DOHH2 (cell line): ENCODE measurements around the gene ZNF169.

Experiments used
- H3F3A ChIP-seq: fragments of 200-600 bp; sonication (generic), shearing (Covaris generic); 2 replicates; pipeline ENCODE4 v1.6.0; 2016; ENCODE audit warnings: antibody characterized with exemption, mild to moderate bottlenecking; ENCODE audit not compliant: control insufficient read depth, insufficient read depth
- H3K27ac ChIP-seq: fragments of 200-600 bp; sonication (generic); 2 replicates; pipeline ENCODE4 v1.5.1; 2014; ENCODE audit warnings: low read depth, mild to moderate bottlenecking, low read length, moderate library complexity
- H3K27me3 ChIP-seq: fragments of 200-600 bp; sonication (generic); 2 replicates; pipeline ENCODE4 v1.6.1; 2014; ENCODE audit warnings: mild to moderate bottlenecking, low read length, mixed read lengths; ENCODE audit not compliant: control insufficient read depth
- H3K36me3 ChIP-seq: fragments of 200-600 bp; sonication (generic); 2 replicates; pipeline ENCODE4 v1.6.1; 2014; ENCODE audit warnings: mild to moderate bottlenecking, low read length, moderate library complexity, mixed read lengths; ENCODE audit not compliant: control insufficient read depth
- H3K4me1 ChIP-seq: fragments of 200-600 bp; sonication (generic); 2 replicates; pipeline ENCODE4 v1.6.1; 2014; ENCODE audit warnings: mild to moderate bottlenecking, low read length, mixed read lengths; ENCODE audit not compliant: control insufficient read depth
- H3K4me2 ChIP-seq: fragments of 200-600 bp; sonication (generic); 2 replicates; pipeline ENCODE4 v1.6.0; 2014; ENCODE audit warnings: mild to moderate bottlenecking, low read length, moderate library complexity
- H3K4me3 ChIP-seq: fragments of 200-600 bp; sonication (generic); 2 replicates; pipeline ENCODE4 v1.5.1; 2014; ENCODE audit warnings: mild to moderate bottlenecking, low read length, mixed read lengths
- H3K79me2 ChIP-seq: fragments of 200-600 bp; sonication (generic); 2 replicates; pipeline ENCODE4 v1.6.1; 2014; ENCODE audit warnings: mild to moderate bottlenecking, low read length, mixed read lengths; ENCODE audit not compliant: control insufficient read depth
- H3K9me2 ChIP-seq: fragments of 200-600 bp; sonication (generic); replicated peaks from 2 replicates; pipeline ENCODE4 v1.6.1; 2014; ENCODE audit warnings: mild to moderate bottlenecking, low read length, mixed read lengths; ENCODE audit not compliant: control insufficient read depth
- H3K9me3 ChIP-seq: fragments of 200-600 bp; sonication (generic); 2 replicates; pipeline ENCODE4 v1.6.1; 2014; ENCODE audit warnings: antibody characterized with exemption, low read length, mixed read lengths; ENCODE audit not compliant: control insufficient read depth, insufficient read depth
- H4K20me1 ChIP-seq: fragments of 200-600 bp; sonication (generic); 2 replicates; pipeline ENCODE4 v1.6.0; 2014; ENCODE audit warnings: low read depth, mild to moderate bottlenecking, antibody characterized with exemption, low read length, moderate library complexity; ENCODE audit not compliant: control insufficient read depth, insufficient read depth
- EZH2phosphoT487 ChIP-seq: fragments of 200-600 bp; sonication (generic); IDR thresholded peaks from 2 replicates; pipeline ENCODE4 v1.6.1; 2017; ENCODE audit warnings: borderline replicate concordance, mild to moderate bottlenecking, antibody characterized with exemption, low read length, moderate library complexity, mixed read lengths
- TF ChIP-seq, protein P1 (sequence below): fragments of 200-600 bp; sonication (generic); IDR thresholded peaks from one replicate; pipeline ENCODE4 v1.5.1; 2014; ENCODE audit warnings: antibody characterized with exemption, mild to moderate bottlenecking, low read depth, low read length; ENCODE audit not compliant: poor library complexity, severe bottlenecking

The ZNF169 gene

DNA sequence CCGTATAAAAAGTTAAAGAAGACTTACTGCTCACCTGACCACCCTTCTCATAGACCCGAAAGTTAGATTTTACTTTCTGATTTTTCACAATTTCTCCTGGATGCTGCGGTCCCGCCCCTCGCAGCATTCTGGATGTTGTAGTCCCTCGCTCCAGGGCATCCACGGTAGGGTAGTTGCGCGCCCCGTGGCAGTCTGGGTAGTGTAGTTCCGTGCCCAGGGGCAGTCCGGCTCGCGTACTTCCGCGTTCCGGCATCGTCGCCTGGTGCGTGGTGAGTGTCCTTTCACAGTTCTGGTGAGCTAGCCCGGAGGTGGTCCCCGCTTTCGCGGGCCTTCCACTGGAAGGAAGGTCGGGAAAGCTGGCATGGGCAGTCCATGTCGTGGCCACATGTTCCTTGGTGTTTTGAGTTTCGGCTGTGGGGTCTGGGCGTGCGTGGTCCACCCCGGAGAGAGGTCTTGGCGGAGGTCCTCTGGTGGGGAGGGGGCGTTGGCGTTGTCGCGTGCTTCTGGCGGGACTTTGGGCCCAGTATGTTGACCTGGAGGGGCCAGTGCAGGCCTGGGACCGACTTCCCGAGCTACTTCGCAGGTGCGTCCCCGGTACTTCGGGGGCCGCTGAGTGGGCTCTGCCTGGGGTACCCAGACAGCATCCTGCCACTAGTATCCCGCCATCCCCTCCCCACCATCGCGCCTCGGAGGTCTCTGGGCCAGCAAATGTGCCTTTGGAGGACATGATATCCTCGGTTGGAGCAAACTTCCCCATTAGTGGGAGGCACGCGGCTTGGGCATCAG is at the start of gene ZNF169:
Gene ZNF169, plus strand, starts transcription at position 222 of the 786 bp plus-strand sequence. CDS start 19,515 bp downstream, outside the sequence.
- H3K9me3 ChIP-seq, result no peaks in the 10 kb centered on the region
- no peaks in the 10 kb centered on the region for H3F3A ChIP-seq
- peaks cover 8% of the 10 kb centered on the region for H3K36me3 ChIP-seq
- peaks cover 10% of the 10 kb centered on the region for H3K4me1 ChIP-seq
- peaks cover 6% of the 10 kb centered on the region; the same call in 1 of the 2 replicates for H3K27me3 ChIP-seq
- no peaks in the 10 kb centered on the region for H3K9me2 ChIP-seq
- peak within 1 kb of the TSS; percentile 97 for H3K4me3 ChIP-seq
- H3K4me2 ChIP-seq, result peak within 1 kb of the TSS; percentile 80
- 0 out of 2 replicates have a peak within 1 kb of the TSS, but pooled peaks have one; percentile 16 for H3K27ac ChIP-seq
- no peak for TF ChIP-seq EZH2phosphoT487
- TF ChIP-seq, protein P1, sequence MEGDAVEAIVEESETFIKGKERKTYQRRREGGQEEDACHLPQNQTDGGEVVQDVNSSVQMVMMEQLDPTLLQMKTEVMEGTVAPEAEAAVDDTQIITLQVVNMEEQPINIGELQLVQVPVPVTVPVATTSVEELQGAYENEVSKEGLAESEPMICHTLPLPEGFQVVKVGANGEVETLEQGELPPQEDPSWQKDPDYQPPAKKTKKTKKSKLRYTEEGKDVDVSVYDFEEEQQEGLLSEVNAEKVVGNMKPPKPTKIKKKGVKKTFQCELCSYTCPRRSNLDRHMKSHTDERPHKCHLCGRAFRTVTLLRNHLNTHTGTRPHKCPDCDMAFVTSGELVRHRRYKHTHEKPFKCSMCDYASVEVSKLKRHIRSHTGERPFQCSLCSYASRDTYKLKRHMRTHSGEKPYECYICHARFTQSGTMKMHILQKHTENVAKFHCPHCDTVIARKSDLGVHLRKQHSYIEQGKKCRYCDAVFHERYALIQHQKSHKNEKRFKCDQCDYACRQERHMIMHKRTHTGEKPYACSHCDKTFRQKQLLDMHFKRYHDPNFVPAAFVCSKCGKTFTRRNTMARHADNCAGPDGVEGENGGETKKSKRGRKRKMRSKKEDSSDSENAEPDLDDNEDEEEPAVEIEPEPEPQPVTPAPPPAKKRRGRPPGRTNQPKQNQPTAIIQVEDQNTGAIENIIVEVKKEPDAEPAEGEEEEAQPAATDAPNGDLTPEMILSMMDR, result no peak
- H3K79me2 ChIP-seq, result peaks cover 49% of the 10 kb centered on the region
- H4K20me1 ChIP-seq, result no peaks in the 10 kb centered on the region

DNA sequence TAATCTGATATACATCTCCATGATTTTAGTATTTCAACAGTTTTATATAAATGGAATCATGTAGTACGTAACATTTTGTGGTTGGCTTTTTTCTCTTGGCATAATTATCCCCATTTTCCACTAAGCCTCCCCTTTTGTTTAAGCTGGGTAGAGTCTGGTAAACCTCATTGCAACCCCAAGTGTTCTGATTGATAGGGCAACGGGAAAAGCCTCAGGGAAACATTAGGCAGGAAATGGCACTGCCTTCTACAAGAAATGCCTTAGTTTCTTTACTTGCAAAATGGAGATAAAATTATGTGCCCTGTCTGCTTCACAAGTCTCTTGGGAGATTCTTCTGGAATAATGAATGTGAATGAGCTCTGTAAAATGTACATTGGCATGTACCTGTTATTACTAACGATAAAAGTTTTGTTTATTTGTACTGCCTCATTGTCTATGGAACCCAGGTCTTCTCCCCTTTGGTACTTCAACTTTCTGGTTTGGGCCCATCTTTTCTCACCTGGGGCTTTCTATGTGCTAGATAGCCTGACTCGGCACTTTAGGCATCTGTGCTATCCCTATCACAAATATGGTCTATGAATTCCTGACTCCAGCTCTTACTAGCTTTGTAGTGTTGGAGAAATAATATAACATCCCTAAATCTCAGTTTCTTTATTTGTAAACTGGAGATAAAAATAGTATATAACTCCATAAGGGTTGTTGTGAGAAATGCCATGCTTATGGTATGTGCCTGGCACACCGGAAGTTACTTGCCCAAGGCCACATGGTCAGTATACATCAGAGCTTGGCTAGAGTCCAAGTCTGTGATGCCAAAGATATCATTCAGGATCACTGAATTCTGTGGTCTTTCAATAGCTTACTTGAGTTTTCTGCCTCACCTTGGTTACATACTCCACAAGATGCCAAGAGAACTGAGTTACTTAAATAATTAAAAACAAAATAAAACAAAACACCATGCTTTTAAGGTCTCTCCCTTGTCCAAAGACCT is 48.2 kb upstream of the ZNF169 start:
- Histone ChIP-seq H3K27me3 (peaks cover 7% of the 10 kb centered on the region; the same call in 1 of the 2 replicates), H3K79me2 (no peaks in the 10 kb centered on the region), H3K4me3 (no peak overlapping the region), H3K4me1 (peaks cover 4% of the 10 kb centered on the region), H3F3A (no peaks in the 10 kb centered on the region), H3K4me2 (no peak overlapping the region), H3K9me2 (no peaks in the 10 kb centered on the region), H4K20me1 (no peaks in the 10 kb centered on the region), H3K9me3 (no peaks in the 10 kb centered on the region), H3K27ac (no peak overlapping the region), H3K36me3 (no peaks in the 10 kb centered on the region)
- no peak for TF ChIP-seq EZH2phosphoT487
- TF ChIP-seq, protein P1, result no peak

DNA sequence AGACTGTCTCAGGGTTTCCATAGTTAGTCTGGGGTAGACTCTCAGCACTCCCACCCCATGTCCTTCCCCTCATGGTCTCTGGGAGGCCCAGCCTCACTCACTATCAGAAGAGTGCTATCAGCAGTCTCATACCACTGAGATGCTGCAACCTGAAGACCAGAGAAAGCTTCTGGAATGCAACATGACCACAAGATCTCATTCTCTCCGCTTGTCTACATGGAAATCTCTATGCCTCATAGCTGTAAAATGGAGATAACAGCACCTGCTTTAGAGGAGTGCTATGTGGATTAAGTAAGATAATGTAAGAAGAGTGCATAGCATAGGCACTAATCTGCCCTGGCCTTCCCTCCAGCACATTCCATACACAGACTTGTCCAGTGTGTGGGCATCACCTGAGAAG is 47.0 kb upstream of the ZNF169 start:
- Histone ChIP-seq H3K4me2 (no peak overlapping the region), H3K9me3 (no peaks in the 10 kb centered on the region), H3K79me2 (no peaks in the 10 kb centered on the region), H3K9me2 (no peaks in the 10 kb centered on the region), H3K4me3 (no peak overlapping the region), H3K27ac (no peak overlapping the region), H4K20me1 (no peaks in the 10 kb centered on the region), H3K36me3 (no peaks in the 10 kb centered on the region), H3K4me1 (peaks cover 4% of the 10 kb centered on the region), H3F3A (no peaks in the 10 kb centered on the region), H3K27me3 (peaks cover 7% of the 10 kb centered on the region; the same call in 1 of the 2 replicates)
- TF ChIP-seq, protein P1, result no peak
- TF ChIP-seq EZH2phosphoT487, result no peak
